Endothelial cell of umbilical vein (primary cell): ENCODE measurements around the gene AVL9. TPM values are rescaled to one million over a fixed set of nuclear protein-coding genes. Genes with fewer than 3 reads are reported as not detected.

Experiments
- BruUV-seq: library from RNA; stranded (reverse); fragments of 400-500 nt; replicated peaks from 2 replicates; lab custom pipeline; 2021; lab: Mats Ljungman, UMichigan
- CTCF ChIA-PET: fragments of 300-600, 350-600 bp; sonication (Branson Sonifier 250); formaldehyde crosslinking; loops from one replicate; lab custom pipeline; 2021; ENCODE audit warnings: antibody characterized with exemption, inconsistent platforms; lab: Charles Lee
- POLR2A ChIA-PET: fragments of 300-600, 350-600 bp; sonication (Branson Sonifier 250); formaldehyde crosslinking; loops from one replicate; lab custom pipeline; 2021; ENCODE audit warnings: antibody characterized with exemption, inconsistent platforms; lab: Charles Lee
- DNase-seq: peaks from one replicate; pipeline ENCODE4 v3.0.0-alpha.2; 2011; ENCODE audit warnings: low read depth, low spot score
- FAIRE-seq: peaks from 2 replicates; lab custom pipeline; 2011; peaks lifted over from hg19 to GRCh38; lab: Jason Lieb, UNC
- H2AFZ ChIP-seq: 2 replicates; pipeline ENCODE4 v1.6.0; 2012; ENCODE audit warnings: low read depth, low read length, control low read depth, inconsistent platforms
- H3K27ac ChIP-seq: 2 replicates; pipeline ENCODE4 v1.5.1; 2011; ENCODE audit warnings: low read depth, mild to moderate bottlenecking, control low read depth, low read length, moderate library complexity; ENCODE audit not compliant: insufficient read depth
- H3K27me3 ChIP-seq, 2 experiments: 2 replicates each; pipeline versions ENCODE4 v1.6.0 to v1.6.1; 2011; ENCODE audit warnings: low read length in 2 of 2, mixed read lengths in 1 of 2; ENCODE audit not compliant: control insufficient read depth in 2 of 2, insufficient read depth in 2 of 2
- H3K36me3 ChIP-seq, 2 experiments: 2 replicates in 1 of 2; 3 replicates in 1 of 2; pipeline ENCODE4 v1.5.1; 2011; ENCODE audit warnings: low read length in 2 of 2, mild to moderate bottlenecking in 1 of 2, moderate library complexity in 1 of 2; ENCODE audit not compliant: control insufficient read depth in 2 of 2, insufficient read depth in 2 of 2; ENCODE audit errors: extremely low read depth in 1 of 2
- H3K4me1 ChIP-seq: 3 replicates; pipeline ENCODE4 v1.5.1; 2011; ENCODE audit warnings: mild to moderate bottlenecking, low read length; ENCODE audit not compliant: control insufficient read depth, insufficient read depth; ENCODE audit errors: extremely low read depth
- H3K4me2 ChIP-seq: 2 replicates; pipeline ENCODE4 v1.6.1; 2011; ENCODE audit warnings: low read length, control low read depth, mixed read lengths; ENCODE audit not compliant: insufficient read depth
- H3K4me3 ChIP-seq, 3 experiments: fragments of 200-600 bp in 1 of 3; sonication (generic), shearing (Covaris generic) in 1 of 3; replicated peaks in 1 of 3; 2 replicates each; pipeline ENCODE4 v1.5.1; 2011 to 2016; ENCODE audit warnings: control low read depth in 3 of 3, low read length in 3 of 3, mild to moderate bottlenecking in 2 of 3, inconsistent platforms in 1 of 3, low read depth in 1 of 3, moderate library complexity in 1 of 3; ENCODE audit not compliant: insufficient read depth in 1 of 3
- H3K79me2 ChIP-seq: 2 replicates; pipeline ENCODE4 v1.6.0; 2012; ENCODE audit warnings: low read length, inconsistent platforms; ENCODE audit not compliant: control insufficient read depth, insufficient read depth
- H3K9ac ChIP-seq: replicated peaks from 2 replicates; pipeline ENCODE3; 2011; ENCODE audit warnings: low read length, control low read depth; ENCODE audit not compliant: insufficient read depth; ENCODE audit errors: extremely low read depth
- H3K9me1 ChIP-seq: replicated peaks from 3 replicates; pipeline ENCODE4 v1.6.0; 2011; ENCODE audit warnings: mild to moderate bottlenecking, low read length; ENCODE audit not compliant: control insufficient read depth, insufficient read depth; ENCODE audit errors: extremely low read depth
- H3K9me3 ChIP-seq: replicated peaks from 2 replicates; pipeline ENCODE4 v1.5.1; 2012; ENCODE audit warnings: low read length, inconsistent platforms; ENCODE audit not compliant: control insufficient read depth, insufficient read depth
- H4K20me1 ChIP-seq: replicated peaks from 2 replicates; pipeline ENCODE3; 2011; ENCODE audit warnings: mild to moderate bottlenecking, low read length; ENCODE audit not compliant: control insufficient read depth, insufficient read depth; ENCODE audit errors: extremely low read depth
- CTCF ChIP-seq, 2 donors: IDR thresholded peaks; 1 replicate in 1 of 2; 2 replicates in 1 of 2; pipeline ENCODE4 v1.5.1; 2011; ENCODE audit warnings: low read length in 2 of 2, mild to moderate bottlenecking in 2 of 2, moderate library complexity in 2 of 2, control low read depth in 1 of 2, inconsistent platforms in 1 of 2, low read depth in 1 of 2; ENCODE audit not compliant: insufficient read depth in 1 of 2; ENCODE audit errors: extremely low read depth in 1 of 2
- EZH2 ChIP-seq: IDR thresholded peaks from 2 replicates; pipeline ENCODE4 v1.6.1; 2012; ENCODE audit warnings: borderline replicate concordance, low read depth, mild to moderate bottlenecking, moderate library complexity, low read length, inconsistent platforms; ENCODE audit not compliant: severe bottlenecking
- FOS ChIP-seq: IDR thresholded peaks from 2 replicates; pipeline ENCODE4 v1.6.1; 2011; ENCODE audit warnings: mild to moderate bottlenecking, low read length, moderate library complexity, borderline replicate concordance; ENCODE audit not compliant: insufficient read depth
- GATA2 ChIP-seq: IDR thresholded peaks from 2 replicates; pipeline ENCODE4 v1.7.0; 2011; ENCODE audit warnings: low read depth, mild to moderate bottlenecking, moderate library complexity, mixed read lengths, low read length; ENCODE audit not compliant: insufficient read length, insufficient read depth
- JUN ChIP-seq: IDR thresholded peaks from 2 replicates; pipeline ENCODE4 v1.6.1; 2011; ENCODE audit warnings: borderline replicate concordance, low read depth; ENCODE audit not compliant: insufficient read length, insufficient read depth
- MAX ChIP-seq: IDR thresholded peaks from 2 replicates; pipeline ENCODE4 v1.6.1; 2011; ENCODE audit not compliant: insufficient read depth, insufficient read length
- MYC ChIP-seq: IDR thresholded peaks from one replicate; pipeline ENCODE4 v1.6.1; 2011; ENCODE audit warnings: mild to moderate bottlenecking, low read depth, low read length
- POLR2A ChIP-seq: IDR thresholded peaks from 2 replicates; pipeline ENCODE4 v1.6.1; 2012; ENCODE audit warnings: low read depth, mild to moderate bottlenecking, control low read depth, low read length
- dilution Hi-C: fragments of 300-500 bp; cut with MboI; formaldehyde crosslinking; loops from one replicate; pipeline ENCODE4 v1.15.0; 2019; ENCODE audit warnings: low sequenced_read_pairs; ENCODE audit not compliant: extremely low pct_ligation_motif_present
- intact Hi-C: fragments of 100-400 bp; cut with micrococcal nuclease; formaldehyde crosslinking; loops from one replicate; pipeline ENCODE4 v1.10.0; 2022
- polyA plus RNA-seq, 4 experiments: library from polyadenylated mRNA; depleted of rRNA in 3 of 4; stranded (reverse) in 3 of 4; unstranded in 1 of 4; fragments of >200 nt; gene quantifications; 2 replicates each; pipeline versions ENCODE4 v1.2.1 to v1.2.3, GENCODE V29; 2011 to 2012; ENCODE audit warnings: missing spikeins in 1 of 4
- total RNA-seq: library from RNA; stranded (reverse); gene quantifications from 2 replicates; pipeline ENCODE4 v1.2.3, GENCODE V29; 2021

AVL9 gene
- total and polyA plus RNA-seq, 2 donors (not counting 3 experiments of a cell fraction or from before 2014, with no cell fraction given): 12.7 to 42.5 TPM

GRCh38 chr7:32559480-32559879 is 64.2 kb downstream of the AVL9 start:
- Histone ChIP-seq H4K20me1 (no peaks in the 10 kb centered on the region), H3K36me3 (peaks cover 6 to 16% of the 10 kb centered on the region in 2 experiments), H2AFZ (no peak overlapping the region), H3K4me1 (peaks cover 4% of the 10 kb centered on the region), H3K27me3 (no peaks in the 10 kb centered on the region), H3K79me2 (no peaks in the 10 kb centered on the region), H3K9ac (no peak overlapping the region), H3K27ac (no peak overlapping the region), H3K4me2 (no peak overlapping the region), H3K9me3 (no peaks in the 10 kb centered on the region), H3K9me1 (no peaks in the 10 kb centered on the region), H3K4me3 (no peak overlapping the region)
- TF ChIP-seq JUN (no peak), EZH2 (no peak), MYC (no peak), MAX (no peak), FOS (no peak), CTCF (IDR thresholded peaks at IDR 0.05; ENCODE audit: extremely low read depth in 1 of 2, insufficient read depth in 1 of 2, low read depth in 1 of 2, low read length in 2 of 2) (no peak), POLR2A (no peak), GATA2 (no peak)
- intact Hi-C loops: no loop called here
- CTCF ChIA-PET: no interaction called here
- no TSS peak for BruUV-seq
- FAIRE-seq (no peak), DNase-seq (no peak)
- POLR2A ChIA-PET: no interaction called here
- dilution Hi-C loops: no loop called here
